SK-N-SH treated with all-trans-retinoic acid at 6 μM for 48 hours (cell line): Measurements from ENCODE around the gene ARHGAP22.

Source experiments
- ARNTL ChIP-seq: fragments of 450-650 bp; formaldehyde crosslinking; IDR thresholded peaks from 2 replicates; pipeline ENCODE4 v1.5.0; 2020; ENCODE audit warnings: low read depth, mild to moderate bottlenecking, moderate library complexity, borderline replicate concordance
- RARB ChIP-seq: fragments of 250-450 bp; sonication (Bioruptor Pico); IDR thresholded peaks from 2 replicates; pipeline ENCODE4 v1.8.0; 2021; ENCODE audit warnings: mild to moderate bottlenecking, moderate library complexity
- SNAI2 ChIP-seq: fragments of 250-450 bp; sonication (Bioruptor Pico); IDR thresholded peaks from 2 replicates; pipeline ENCODE4 v1.5.0; 2020; ENCODE audit warnings: mild to moderate bottlenecking, moderate library complexity
- ZC3H10 ChIP-seq: fragments of 250-450 bp; sonication (Bioruptor Pico); IDR thresholded peaks from 2 replicates; pipeline ENCODE4 v1.5.1; 2021; ENCODE audit warnings: mild to moderate bottlenecking, moderate library complexity
- ZFP3 ChIP-seq: fragments of 250-450 bp; sonication (Bioruptor Pico); IDR thresholded peaks from 2 replicates; pipeline ENCODE4 v1.5.0; 2020; ENCODE audit warnings: mild to moderate bottlenecking, moderate library complexity
- TF ChIP-seq, protein P1 (sequence below): fragments of 250-450 bp; sonication (Bioruptor Pico); IDR thresholded peaks from 2 replicates; pipeline ENCODE4 v1.8.0; 2020; ENCODE audit warnings: mild to moderate bottlenecking, moderate library complexity, borderline replicate concordance
- TF ChIP-seq, protein P2 (sequence below): fragments of 250-450 bp; sonication (Bioruptor Pico); IDR thresholded peaks from 2 replicates; pipeline ENCODE4 v1.8.0; 2021; ENCODE audit warnings: low read depth, mild to moderate bottlenecking, moderate library complexity, borderline replicate concordance

DNA sequence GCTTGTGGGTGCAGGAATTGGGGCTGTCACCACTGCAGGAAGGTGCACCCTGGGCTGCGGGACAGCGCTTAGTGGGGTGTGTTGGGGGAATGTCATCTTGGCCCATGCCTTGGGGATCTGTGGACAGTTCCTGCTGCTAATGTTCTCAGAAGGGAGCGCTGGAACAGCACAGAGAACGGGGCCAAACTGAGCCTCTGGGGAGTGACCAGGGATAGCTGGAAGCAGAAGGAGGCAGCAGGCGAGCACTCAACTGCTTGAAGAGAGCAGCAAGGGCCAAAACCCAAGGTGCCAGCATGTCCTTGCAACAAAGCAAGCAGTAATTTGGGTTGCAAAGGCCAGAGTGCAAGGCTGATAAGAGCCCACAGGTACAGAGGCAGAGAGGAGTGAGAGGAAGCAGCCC is 48.5 kb upstream of the ARHGAP22 start:
- TF ChIP-seq RARB (CRISPR knock-in tag) = no peak
- TF ChIP-seq, protein P1, sequence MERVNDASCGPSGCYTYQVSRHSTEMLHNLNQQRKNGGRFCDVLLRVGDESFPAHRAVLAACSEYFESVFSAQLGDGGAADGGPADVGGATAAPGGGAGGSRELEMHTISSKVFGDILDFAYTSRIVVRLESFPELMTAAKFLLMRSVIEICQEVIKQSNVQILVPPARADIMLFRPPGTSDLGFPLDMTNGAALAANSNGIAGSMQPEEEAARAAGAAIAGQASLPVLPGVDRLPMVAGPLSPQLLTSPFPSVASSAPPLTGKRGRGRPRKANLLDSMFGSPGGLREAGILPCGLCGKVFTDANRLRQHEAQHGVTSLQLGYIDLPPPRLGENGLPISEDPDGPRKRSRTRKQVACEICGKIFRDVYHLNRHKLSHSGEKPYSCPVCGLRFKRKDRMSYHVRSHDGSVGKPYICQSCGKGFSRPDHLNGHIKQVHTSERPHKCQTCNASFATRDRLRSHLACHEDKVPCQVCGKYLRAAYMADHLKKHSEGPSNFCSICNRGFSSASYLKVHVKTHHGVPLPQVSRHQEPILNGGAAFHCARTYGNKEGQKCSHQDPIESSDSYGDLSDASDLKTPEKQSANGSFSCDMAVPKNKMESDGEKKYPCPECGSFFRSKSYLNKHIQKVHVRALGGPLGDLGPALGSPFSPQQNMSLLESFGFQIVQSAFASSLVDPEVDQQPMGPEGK (CRISPR knock-in tag) = no peak
- TF ChIP-seq ZC3H10 = no peak
- no peak for TF ChIP-seq SNAI2 (CRISPR knock-in tag)
- TF ChIP-seq ZFP3 (CRISPR knock-in tag) = no peak
- TF ChIP-seq ARNTL (CRISPR knock-in tag) = no peak
- TF ChIP-seq, protein P2, sequence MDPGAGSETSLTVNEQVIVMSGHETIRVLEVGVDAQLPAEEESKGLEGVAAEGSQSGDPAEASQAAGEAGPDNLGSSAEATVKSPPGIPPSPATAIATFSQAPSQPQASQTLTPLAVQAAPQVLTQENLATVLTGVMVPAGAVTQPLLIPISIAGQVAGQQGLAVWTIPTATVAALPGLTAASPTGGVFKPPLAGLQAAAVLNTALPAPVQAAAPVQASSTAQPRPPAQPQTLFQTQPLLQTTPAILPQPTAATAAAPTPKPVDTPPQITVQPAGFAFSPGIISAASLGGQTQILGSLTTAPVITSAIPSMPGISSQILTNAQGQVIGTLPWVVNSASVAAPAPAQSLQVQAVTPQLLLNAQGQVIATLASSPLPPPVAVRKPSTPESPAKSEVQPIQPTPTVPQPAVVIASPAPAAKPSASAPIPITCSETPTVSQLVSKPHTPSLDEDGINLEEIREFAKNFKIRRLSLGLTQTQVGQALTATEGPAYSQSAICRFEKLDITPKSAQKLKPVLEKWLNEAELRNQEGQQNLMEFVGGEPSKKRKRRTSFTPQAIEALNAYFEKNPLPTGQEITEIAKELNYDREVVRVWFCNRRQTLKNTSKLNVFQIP = no peak
